ENCODE data around the gene ADAMTS16.

Gene ADAMTS16

DNA sequence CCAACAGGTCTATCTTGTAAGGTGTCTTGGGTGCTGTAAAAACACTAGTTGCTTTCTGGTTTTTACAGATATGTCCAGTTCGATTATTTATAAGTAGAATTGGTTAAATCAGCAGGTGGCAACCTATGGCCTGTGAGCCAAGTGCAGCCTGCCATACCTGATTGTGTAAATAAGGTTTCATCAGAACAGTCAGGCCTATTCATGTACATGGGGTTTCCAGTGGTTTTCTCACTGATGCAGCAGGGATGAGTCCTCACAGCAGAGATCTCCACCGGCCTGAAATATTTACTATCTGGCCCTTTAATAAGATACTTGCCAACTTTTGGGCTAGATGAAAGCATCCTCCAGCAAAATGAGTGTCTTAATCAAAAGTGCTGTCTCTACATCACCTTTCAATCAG lies 149.4 kb downstream of the ADAMTS16 start:
- no peak for DNase-seq

DNA sequence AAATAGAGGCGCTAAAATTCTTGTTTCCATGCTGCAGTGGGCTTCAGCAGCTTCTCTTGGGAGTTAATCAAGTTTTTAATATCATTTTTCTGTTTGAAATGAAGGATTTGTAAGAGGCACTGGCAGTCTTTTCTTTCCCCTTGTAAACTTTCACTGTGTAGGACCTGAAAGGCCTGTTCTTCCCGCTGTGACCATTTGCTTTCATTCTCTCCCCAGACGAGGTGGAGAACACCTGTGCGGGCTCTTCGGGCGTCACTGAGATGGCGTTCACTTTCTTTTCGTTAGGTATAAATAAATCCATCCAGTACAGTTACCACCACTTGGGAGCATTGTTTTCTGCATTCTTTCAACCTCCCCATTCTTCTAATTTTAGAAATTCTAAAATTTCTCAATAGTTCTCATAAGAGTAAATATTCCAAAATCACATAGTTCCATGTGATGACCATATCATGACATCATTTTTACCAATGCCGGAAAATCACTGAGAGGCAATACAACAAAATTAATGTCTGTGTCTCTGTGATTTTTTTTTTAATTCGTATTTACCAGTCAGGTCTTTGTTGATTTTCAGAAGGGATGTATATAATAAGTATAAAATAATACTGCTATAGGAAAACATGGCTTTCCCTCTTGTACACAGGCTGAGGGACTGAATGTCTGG lies 150.7 kb downstream of the ADAMTS16 start:
- DNase-seq, result no peak

- peak; percentile 42 for DNase-seq
Measured at GRCh38 chr5:5291357-5291756, 151.2 kb downstream of the ADAMTS16 start.

GRCh38 chr5:5293029-5293428 lies 152.9 kb downstream of the ADAMTS16 start:
- DNase-seq, result no peak

GRCh38 chr5:5294429-5294828 lies 154.3 kb downstream of the ADAMTS16 start:
- no peak for DNase-seq

DNA sequence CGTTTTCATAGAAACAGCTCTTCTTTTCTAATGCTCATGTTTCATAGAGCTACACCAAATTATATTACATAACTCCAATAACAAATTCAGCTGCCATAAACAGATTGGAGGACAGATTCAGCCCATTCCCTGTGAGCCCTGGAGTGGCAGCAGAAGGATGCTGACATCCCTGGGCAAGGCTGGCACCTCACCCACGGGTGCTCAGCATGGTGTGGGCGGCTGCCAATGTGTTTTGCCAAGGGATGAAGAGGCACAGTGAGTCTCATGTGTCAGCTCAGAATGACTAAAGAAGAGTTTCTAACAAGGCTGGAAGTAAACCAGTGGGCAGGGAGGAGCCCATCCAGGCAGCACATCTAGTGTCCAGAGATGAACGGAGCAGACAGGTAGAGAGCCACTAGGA lies 155.2 kb downstream of the ADAMTS16 start:
- no peak for DNase-seq

GRCh38 chr5:5296051-5296450 lies 155.9 kb downstream of the ADAMTS16 start:
- DNase-seq, result no peak

- no peak for DNase-seq
Measured at GRCh38 chr5:5297432-5298067, 157.4 kb downstream of the ADAMTS16 start.

DNA sequence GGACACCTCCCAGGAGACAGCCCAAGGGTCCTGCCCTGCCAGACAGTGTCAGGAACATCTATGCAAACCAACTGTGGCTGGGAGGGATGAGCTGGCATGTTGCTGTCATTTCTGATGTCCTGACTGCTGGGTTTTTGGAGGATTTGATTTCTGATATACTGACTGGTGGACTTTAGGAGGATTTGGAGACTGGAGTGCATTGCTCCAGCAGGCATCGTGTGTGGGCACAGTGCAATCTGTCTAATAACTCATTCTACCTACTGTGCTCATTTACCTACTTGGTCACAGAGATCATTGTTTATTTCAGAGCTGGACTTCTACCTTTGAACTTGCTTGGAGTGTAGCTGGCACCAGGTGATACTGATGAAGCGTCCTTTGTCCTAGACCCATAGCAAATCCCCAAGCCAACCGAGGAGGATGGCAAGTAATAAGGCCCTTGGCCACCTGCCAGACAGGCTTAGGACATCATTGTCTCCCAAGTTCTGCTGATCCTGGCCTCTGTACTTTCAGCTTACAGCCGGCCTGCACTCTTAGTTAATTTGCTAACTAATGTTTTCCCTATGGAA lies 158.0 kb downstream of the ADAMTS16 start:
- no peak for DNase-seq

DNA sequence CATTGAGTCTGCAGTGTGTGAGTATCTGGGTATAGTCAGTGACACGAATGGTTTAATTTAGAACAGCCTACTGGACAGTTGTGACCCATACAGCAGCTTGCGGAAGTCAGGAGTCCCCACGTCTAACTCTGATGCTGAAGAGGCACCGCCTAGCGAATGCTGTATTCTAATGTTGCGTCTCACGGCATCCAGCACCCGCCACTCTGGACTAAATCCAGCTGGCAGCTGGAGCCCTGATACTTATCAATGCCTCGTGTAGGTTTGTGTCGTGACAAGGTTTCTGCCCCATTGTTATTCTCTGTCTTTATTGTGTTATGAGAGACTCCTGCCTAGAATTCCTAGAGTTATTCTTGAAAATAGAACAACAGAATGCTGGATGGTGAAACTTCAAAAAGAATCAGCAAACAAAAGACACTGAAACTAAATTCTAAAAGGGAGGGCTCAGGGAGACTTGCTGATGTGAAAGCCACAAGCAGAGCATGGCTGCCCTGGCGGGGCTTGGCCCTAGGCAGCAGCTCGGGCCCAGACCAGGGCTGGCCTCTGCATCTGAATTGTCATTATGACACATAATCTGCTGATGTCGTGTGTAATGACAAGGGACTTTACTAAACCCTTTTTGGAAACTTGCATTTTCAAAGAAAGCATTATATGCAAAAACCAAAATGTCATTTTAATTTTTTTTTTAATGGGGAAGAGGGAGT lies 158.9 kb downstream of the ADAMTS16 start:
- DNase-seq, result no peak

GRCh38 chr5:5301176-5301575 lies 161.0 kb downstream of the ADAMTS16 start:
- DNase-seq, result no peak

- no peak for DNase-seq
Measured at GRCh38 chr5:5302201-5302600, 162.1 kb downstream of the ADAMTS16 start.

DNA sequence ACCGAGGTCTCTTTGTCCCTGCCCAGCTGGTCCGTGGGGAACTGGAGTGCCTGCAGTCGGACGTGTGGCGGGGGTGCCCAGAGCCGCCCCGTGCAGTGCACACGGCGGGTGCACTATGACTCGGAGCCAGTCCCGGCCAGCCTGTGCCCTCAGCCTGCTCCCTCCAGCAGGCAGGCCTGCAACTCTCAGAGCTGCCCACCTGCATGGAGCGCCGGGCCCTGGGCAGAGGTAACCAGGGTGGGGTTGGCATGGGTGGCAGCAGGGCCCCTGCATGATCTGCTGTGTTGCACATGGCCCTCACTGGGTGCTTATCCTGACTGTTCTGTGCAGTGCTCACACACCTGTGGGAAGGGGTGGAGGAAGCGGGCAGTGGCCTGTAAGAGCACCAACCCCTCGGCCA lies 163.1 kb downstream of the ADAMTS16 start:
- DNase-seq, result no peak

DNA sequence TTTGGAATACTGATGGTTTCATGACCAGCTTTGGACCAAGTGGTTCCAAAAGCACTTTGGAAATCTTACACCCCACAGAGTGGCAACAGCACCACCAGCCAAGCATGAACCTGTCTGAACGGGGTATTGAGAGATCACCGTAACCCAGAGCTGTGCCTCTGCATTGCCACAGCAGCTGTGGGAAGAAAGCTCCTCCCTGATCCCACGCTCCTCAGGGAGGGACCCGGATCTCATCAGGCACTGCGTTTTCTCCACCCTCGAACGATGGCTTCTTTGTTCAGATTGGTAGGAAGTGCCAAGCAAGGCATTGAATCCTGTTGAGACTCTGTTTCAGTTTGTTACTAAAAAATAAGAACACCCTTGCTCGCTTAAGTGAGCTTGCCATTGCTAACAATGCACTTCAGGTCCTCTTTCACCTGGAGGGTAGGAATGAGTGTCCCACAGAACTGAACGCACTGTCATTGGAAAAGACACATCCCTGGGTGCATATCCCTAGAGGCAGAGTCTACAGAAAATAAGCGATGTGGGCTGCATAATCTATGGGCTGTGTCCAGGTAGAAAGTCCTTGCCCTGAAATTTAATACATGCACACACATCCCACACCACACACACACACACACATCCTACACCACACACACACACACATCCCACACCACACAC lies 164.4 kb downstream of the ADAMTS16 start:
- no peak for DNase-seq

DNA sequence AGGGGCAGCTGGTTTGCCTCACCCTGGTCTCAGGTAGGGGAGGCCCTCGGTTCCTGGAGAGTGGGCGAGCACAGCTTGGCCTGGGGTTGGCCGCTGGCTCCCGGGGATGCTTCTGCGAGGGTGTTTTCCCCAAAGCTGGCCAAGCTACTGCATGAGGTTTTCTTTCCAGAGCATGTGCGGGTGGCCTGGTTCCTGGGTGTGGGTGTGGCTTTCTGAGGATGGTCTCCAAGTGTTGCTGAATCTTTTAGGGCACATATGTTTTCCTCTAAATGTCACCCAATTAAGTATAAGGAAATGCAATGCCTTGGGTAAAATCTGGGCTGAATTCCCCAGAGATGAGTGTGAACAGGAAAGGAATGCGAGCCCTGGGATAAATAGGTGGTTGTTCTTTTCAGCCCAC lies 166.6 kb downstream of the ADAMTS16 start:
- peak; percentile 93 for DNase-seq

DNA sequence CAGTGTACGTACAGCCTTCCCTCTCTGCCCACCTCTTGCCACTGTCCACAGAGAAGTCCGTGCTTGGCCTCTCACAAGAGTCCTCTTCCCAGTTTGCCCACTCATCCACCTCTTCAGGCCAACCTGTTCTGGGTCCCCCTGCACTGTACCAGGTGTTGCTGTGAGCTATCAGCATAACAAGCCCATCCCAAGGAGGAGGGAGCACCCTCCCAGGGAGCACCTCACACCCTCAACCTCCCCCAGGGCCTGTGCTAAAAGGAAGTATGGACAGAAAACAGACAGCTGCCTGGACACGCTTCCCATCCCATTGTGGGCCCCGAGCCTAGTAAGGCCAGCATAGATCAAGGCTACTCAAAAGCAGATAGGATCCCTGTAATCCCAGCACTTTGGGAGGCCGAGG lies 168.2 kb downstream of the ADAMTS16 start:
- no peak for DNase-seq

GRCh38 chr5:5309645-5310044 lies 169.5 kb downstream of the ADAMTS16 start:
- DNase-seq, result no peak

GRCh38 chr5:5313101-5313635 lies 173.0 kb downstream of the ADAMTS16 start:
- DNase-seq, result peak; percentile 25

DNA sequence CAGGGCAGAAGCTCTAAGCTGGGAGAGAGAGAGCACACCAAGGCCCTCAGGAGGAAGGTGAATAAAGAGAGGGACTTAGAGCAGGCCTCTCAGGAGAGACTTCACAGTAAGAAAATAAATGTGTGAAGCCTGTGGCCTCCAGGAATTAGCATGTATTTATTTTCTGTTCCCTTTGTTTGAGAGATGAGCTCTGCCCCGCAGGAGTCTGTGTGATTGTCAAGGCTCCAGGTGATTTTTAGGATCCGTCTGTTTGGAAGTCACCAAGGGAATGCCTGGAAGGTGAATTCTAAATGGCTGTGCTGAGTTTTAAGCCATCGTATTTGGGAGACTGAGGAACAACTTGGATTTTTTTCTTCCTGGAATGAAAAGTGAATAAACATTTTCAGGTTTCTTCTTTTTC lies 174.0 kb downstream of the ADAMTS16 start:
- DNase-seq, result no peak

DNA sequence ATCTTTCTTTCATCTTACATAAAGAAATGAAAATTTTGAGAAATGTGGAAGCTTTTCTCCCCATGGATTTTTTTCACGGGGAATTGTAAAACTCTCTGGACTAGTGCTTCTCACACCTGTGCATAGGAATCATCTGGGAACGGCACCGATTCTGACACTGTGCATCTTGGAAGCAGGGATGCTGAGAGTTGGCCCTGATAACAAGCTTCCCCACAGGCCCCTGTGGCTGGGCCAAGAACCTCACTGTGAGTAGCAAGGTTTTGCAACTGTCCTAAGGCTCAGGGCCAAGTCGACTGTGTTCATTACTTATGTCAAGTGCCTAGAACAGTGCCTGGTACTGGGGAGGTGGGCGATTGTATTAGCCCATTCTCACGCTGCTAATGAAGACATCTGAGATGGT lies 174.5 kb downstream of the ADAMTS16 start:
- no peak for DNase-seq

- DNase-seq, result peak; percentile 35
Measured at GRCh38 chr5:5315068-5315980, 175.2 kb downstream of the ADAMTS16 start.

- peak; percentile 55 for DNase-seq
Measured at GRCh38 chr5:5316334-5316733, 176.2 kb downstream of the ADAMTS16 start.

Data from EL (cell line).